GM19351 (cell line): ENCODE data around the gene RNF130.

Source experiments
- ATAC-seq: cut with Tn5 transposase; IDR thresholded peaks from one replicate; pipeline ENCODE4 v1.9.1; 2021; ENCODE audit warnings: mild to moderate bottlenecking, moderate library complexity; ENCODE audit not compliant: unreplicated experiment

The RNF130 gene

GRCh38 chr5:180071531-180072255, at the start of gene RNF130:
RNF130 (minus strand) TSS chr5:180071759; CDS start chr5:180071702, 57 bp downstream.
- ATAC-seq, result peak; percentile 66

GRCh38 chr5:180120237-180121101, 48.9 kb upstream of the RNF130 start:
- no peak for ATAC-seq

- ATAC-seq, result no peak
Observed at GRCh38 chr5:180119903-180120236, 48.3 kb upstream of the RNF130 start.

- ATAC-seq, result no peak
Observed at GRCh38 chr5:180119031-180119902, 47.7 kb upstream of the RNF130 start.

GRCh38 chr5:180118391-180118791, 46.8 kb upstream of the RNF130 start:
- no peak for ATAC-seq

GRCh38 chr5:180117000-180117725, 45.6 kb upstream of the RNF130 start:
- no peak for ATAC-seq

GRCh38 chr5:180116077-180116999, 44.8 kb upstream of the RNF130 start:
- no peak for ATAC-seq

- ATAC-seq, result no peak
Observed at GRCh38 chr5:180115326-180116076, 43.9 kb upstream of the RNF130 start.

- ATAC-seq, result no peak
Observed at GRCh38 chr5:180114304-180115003, 42.9 kb upstream of the RNF130 start.

GRCh38 chr5:180113660-180114303, 42.2 kb upstream of the RNF130 start:
- no peak for ATAC-seq

GRCh38 chr5:180112181-180112861, 40.8 kb upstream of the RNF130 start:
- ATAC-seq, result no peak

- no peak for ATAC-seq
Observed at GRCh38 chr5:180111273-180112002, 39.9 kb upstream of the RNF130 start.

- no peak for ATAC-seq
Observed at GRCh38 chr5:180109920-180110319, 38.4 kb upstream of the RNF130 start.

- ATAC-seq, result no peak
Observed at GRCh38 chr5:180107005-180107404, 35.4 kb upstream of the RNF130 start.

- no peak for ATAC-seq
Observed at GRCh38 chr5:180105827-180106312, 34.3 kb upstream of the RNF130 start.

GRCh38 chr5:180104168-180104530, 32.6 kb upstream of the RNF130 start:
- ATAC-seq, result no peak
